Ishikawa (cell line): ENCODE results near the gene TTC39A.

ENCODE experiments used
- CEBPB ChIP-seq: IDR thresholded peaks from 2 replicates; pipeline ENCODE4 v1.6.1; 2012
- CREB1 ChIP-seq: IDR thresholded peaks from 2 replicates; pipeline ENCODE4 v1.6.1; 2012; ENCODE audit warnings: low read depth
- EGR1 ChIP-seq: IDR thresholded peaks from 2 replicates; pipeline ENCODE4 v1.6.1; 2012
- EP300 ChIP-seq: IDR thresholded peaks from 2 replicates; pipeline ENCODE4 v1.6.1; 2012; ENCODE audit warnings: borderline replicate concordance
- FOXM1 ChIP-seq: IDR thresholded peaks from 2 replicates; pipeline ENCODE4 v1.6.1; 2012; ENCODE audit warnings: low read depth, borderline replicate concordance
- MAX ChIP-seq: IDR thresholded peaks from 2 replicates; pipeline ENCODE4 v1.6.1; 2012
- NFIC ChIP-seq: IDR thresholded peaks from 2 replicates; pipeline ENCODE4 v1.6.1; 2012
- RAD21 ChIP-seq: IDR thresholded peaks from 2 replicates; pipeline ENCODE4 v1.6.1; 2012; ENCODE audit warnings: low read depth
- REST ChIP-seq: IDR thresholded peaks from 2 replicates; pipeline ENCODE4 v1.6.1; 2012; ENCODE audit warnings: low read depth, mild to moderate bottlenecking
- TAF1 ChIP-seq: IDR thresholded peaks from 2 replicates; pipeline ENCODE4 v1.6.1; 2012; ENCODE audit warnings: low read depth, mild to moderate bottlenecking
- TEAD4 ChIP-seq: IDR thresholded peaks from 2 replicates; pipeline ENCODE4 v1.6.1; 2012
- USF1 ChIP-seq: IDR thresholded peaks from 2 replicates; pipeline ENCODE4 v1.6.1; 2012
- YY1 ChIP-seq: IDR thresholded peaks from 2 replicates; pipeline ENCODE4 v1.6.1; 2012; ENCODE audit warnings: low read depth
- ZBTB7A ChIP-seq: IDR thresholded peaks from 2 replicates; pipeline ENCODE4 v1.6.1; 2012; ENCODE audit warnings: low read depth

- no peak for TF ChIP-seq MAX
- TF ChIP-seq RAD21 = no peak
- no peak for TF ChIP-seq TEAD4
- no peak for TF ChIP-seq REST
- TF ChIP-seq YY1 = no peak
- TF ChIP-seq NFIC = no peak
- TF ChIP-seq EP300 = no peak
- no peak for TF ChIP-seq FOXM1
- no peak for TF ChIP-seq CEBPB
- TF ChIP-seq TAF1 = no peak
- TF ChIP-seq USF1 = no peak
- no peak for TF ChIP-seq CREB1
- TF ChIP-seq EGR1 = no peak
- no peak for TF ChIP-seq ZBTB7A
Observed at GRCh38 chr1:51322417-51323101, 7.8 kb downstream of the TTC39A start.
